ENCODE data around the gene MFAP4.

MFAP4 gene

DNA sequence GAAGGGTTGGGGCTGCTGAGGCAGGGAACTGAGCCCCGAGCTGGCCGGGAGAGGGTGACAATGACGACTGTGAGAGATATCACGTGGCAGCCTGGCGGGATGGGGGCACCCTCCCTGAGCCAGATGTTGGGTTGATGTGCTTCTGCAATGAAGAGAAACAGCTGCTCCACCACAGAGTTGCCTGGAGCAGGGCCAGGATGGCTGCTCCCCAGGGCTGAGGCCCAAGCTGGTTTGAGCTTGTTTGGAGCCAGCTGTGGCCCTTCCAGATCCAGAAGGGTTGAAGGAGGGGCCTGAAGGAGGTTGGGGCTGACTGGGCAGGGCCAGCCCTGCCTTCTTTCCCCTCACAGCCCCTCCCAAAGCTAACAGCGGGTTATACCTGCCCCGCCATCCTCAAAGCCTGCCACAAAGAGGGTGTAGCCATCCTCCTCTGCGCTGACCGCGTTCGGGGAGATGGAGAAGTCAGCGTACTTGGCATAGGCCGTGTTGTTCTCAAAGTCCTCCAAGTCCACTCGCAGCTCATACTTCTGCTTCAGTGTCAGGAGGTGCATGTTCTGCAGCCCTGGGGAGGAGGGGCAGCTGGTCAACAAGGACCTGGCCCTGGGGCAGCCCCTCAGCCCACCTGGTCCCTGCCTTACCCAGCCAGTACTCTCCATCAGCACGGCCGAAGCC is 2.1 kb downstream of the MFAP4 start:
- no peak for DNase-seq (ENCODE audit: insufficient read length, low spot score)
- TF ChIP-seq POLR2A (IDR thresholded peaks at IDR 0.05; ENCODE audit: low read depth, low read length), result no peak
- FAIRE-seq, result no peak

DNA sequence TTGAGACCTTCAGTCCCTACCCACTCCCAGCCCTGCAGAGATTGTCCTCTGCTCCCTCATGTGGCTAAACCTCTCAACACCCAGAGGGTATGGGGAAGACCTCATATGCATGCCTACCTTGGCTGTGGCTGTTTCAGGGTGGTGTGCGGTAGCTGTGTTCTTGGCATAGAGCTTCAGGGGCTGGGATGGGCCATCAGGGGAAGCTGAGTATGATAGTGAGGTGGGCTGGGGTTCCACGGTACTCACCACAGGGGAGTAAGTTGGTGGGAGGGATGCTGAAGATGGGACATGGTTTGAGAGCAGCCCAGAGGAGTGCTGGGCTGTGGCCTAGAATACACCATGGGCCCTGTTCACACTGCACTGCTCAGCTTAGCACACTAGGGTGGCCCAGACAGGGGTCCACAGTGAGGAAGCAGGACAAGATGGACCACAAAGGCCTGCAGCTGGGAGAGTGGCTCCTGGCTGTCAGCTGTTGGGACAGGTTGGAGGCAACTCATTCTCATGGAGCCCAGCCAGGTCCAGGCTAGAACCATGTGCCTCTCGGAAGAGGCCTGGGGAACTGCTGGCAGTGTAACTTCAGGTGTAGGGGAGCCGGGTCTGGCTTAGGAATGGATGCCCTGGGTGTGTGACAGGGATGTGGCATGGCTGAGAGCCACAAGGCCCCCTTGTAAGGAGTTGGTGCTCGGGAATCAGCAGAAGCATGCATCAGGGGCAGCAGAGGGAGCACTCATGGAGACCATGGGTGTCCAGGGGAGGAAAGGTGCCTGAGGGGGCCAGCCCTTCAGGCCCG is 3.1 kb downstream of the MFAP4 start:
- no peak for DNase-seq (ENCODE audit: insufficient read length, low spot score)
- no peak for FAIRE-seq
- TF ChIP-seq POLR2A (IDR thresholded peaks at IDR 0.05; ENCODE audit: low read depth, low read length), result no peak

DNA sequence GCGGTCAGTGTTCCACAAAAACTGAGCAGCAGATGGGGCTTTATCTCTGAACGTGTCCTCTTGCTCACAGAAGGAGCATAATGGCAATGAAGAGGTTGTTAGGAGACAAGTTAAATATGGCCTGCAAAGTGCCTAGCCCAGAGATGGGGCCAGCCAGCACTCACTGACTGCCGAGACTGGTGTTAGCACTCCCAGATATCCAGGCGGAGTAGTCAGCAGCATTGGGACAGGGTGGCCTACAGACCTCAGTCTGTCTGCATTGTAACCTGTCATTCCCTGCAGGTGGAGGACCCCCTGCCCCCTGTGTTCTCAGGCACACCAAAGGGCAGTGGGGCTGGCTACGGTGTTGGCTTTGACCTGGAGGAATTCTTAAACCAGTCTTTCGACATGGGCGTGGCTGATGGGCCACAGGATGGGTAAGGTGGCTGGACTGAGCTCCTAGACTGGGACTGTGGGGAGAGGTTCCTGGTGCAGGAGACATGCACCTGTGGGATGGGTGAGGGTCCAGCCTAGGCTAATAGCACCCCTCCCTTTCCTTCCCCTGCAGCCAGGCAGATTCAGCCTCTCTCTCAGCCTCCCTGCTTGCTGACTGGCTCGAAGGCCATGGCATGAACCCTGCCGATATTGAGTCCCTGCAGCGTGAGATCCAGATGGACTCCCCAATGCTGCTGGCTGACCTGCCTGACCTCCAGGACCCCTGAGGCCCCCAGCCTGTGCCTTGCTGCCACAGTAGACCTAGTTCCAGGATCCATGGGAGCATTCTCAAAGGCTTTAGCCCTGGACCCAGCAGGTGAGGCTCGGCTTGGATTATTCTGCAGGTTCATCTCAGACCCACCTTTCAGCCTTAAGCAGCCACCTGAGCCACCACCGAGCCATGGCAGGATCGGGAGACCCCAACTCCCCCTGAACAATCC is 4.2 kb downstream of the MFAP4 start:
- DNase-seq (ENCODE audit: insufficient read length, low spot score) (no peak), FAIRE-seq (no peak)
- no peak for TF ChIP-seq POLR2A (IDR thresholded peaks at IDR 0.05; ENCODE audit: low read depth, low read length)

DNA sequence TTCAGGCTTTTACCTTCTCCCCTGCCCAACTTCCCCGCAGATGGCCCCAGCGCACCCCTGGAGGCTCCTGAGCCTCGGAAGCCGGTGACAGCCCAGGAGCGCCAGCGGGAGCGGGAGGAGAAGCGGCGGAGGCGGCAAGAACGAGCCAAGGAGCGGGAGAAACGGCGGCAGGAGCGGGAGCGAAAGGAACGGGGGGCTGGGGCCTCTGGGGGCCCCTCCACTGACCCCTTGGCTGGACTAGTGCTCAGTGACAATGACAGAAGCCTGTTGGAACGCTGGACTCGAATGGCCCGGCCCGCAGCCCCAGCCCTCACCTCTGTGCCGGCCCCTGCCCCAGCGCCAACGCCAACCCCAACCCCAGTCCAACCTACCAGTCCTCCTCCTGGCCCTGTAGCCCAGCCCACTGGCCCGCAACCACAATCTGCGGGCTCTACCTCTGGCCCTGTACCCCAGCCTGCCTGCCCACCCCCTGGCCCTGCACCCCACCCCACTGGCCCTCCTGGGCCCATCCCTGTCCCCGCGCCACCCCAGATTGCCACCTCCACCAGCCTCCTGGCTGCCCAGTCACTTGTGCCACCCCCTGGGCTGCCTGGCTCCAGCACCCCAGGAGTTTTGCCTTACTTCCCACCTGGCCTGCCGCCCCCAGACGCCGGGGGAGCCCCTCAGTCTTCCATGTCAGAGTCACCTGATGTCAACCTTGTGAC is 5.1 kb downstream of the MFAP4 start:
- FAIRE-seq (no peak), DNase-seq (ENCODE audit: insufficient read length, low spot score) (no peak)
- no peak for TF ChIP-seq POLR2A (IDR thresholded peaks at IDR 0.05; ENCODE audit: low read depth, low read length)

DNA sequence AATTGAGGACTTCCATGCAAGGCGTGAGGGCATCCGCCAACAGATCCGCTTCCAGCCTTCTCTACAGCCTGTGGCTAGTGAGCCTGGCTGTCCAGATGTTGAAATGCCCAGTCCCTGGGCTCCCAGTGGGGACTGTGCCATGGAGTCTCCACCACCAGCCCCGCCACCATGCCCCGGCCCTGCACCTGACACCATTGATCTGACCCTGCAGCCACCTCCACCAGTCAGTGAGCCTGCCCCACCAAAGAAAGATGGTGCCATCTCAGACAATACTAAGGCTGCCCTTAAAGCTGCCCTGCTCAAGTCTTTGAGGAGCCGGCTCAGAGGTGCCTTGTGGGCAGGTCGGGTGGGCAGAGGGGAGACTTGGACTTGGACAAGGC is 5.6 kb downstream of the MFAP4 start:
- no peak for TF ChIP-seq POLR2A (IDR thresholded peaks at IDR 0.05; ENCODE audit: low read depth, low read length)
- DNase-seq (ENCODE audit: insufficient read length, low spot score) (no peak), FAIRE-seq (no peak)

DNA sequence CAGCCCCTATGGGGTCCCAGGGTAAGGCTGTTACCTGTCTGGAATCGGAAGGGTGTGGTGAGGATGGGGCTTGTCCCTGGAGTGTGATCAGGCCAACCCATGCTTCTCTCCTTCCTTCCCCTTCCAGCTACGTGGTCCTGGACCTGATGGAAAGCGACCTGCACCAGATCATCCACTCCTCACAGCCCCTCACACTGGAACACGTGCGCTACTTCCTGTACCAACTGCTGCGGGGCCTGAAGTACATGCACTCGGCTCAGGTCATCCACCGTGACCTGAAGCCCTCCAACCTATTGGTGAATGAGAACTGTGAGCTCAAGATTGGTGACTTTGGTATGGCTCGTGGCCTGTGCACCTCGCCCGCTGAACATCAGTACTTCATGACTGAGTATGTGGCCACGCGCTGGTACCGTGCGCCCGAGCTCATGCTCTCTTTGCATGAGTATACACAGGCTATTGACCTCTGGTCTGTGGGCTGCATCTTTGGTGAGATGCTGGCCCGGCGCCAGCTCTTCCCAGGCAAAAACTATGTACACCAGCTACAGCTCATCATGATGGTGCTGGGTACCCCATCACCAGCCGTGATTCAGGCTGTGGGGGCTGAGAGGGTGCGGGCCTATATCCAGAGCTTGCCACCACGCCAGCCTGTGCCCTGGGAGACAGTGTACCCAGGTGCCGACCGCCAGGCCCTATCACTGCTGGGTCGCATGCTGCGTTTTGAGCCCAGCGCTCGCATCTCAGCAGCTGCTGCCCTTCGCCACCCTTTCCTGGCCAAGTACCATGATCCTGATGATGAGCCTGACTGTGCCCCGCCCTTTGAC is 6.3 kb downstream of the MFAP4 start:
- FAIRE-seq (no peak), DNase-seq (ENCODE audit: insufficient read length, low spot score) (no peak)
- no peak for TF ChIP-seq POLR2A (IDR thresholded peaks at IDR 0.05; ENCODE audit: low read depth, low read length)

DNA sequence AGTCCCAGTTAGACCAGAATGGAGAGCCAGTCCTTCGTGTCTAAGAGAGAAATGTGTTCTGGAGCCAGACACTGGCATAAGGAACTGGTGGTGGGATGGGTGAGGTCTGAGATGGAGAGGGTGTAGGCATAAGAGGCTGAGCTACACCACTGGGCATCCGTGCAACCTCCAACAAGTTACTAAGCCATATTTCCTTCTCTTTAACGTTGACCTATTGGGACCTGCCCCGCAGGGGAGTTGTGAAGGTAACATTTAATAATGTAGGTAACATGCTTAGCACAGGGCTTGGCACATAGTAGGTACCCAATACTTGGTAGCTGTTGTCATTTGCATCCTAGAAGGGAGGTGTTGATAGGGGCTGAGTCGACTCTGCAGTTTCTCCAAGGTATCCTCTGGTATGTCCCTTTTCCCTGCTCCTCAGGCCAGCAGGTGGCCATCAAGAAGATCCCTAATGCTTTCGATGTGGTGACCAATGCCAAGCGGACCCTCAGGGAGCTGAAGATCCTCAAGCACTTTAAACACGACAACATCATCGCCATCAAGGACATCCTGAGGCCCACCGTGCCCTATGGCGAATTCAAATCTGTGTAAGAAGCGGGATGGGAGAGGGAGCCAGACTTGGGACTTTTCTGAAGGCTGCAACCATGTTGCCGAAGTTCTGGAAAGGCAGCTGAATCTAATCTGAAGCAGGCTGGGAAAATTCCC is 7.5 kb downstream of the MFAP4 start:
- TF ChIP-seq POLR2A (IDR thresholded peaks at IDR 0.05; ENCODE audit: low read depth, low read length), result no peak
- FAIRE-seq (no peak), DNase-seq (ENCODE audit: insufficient read length, low spot score) (no peak)

DNA sequence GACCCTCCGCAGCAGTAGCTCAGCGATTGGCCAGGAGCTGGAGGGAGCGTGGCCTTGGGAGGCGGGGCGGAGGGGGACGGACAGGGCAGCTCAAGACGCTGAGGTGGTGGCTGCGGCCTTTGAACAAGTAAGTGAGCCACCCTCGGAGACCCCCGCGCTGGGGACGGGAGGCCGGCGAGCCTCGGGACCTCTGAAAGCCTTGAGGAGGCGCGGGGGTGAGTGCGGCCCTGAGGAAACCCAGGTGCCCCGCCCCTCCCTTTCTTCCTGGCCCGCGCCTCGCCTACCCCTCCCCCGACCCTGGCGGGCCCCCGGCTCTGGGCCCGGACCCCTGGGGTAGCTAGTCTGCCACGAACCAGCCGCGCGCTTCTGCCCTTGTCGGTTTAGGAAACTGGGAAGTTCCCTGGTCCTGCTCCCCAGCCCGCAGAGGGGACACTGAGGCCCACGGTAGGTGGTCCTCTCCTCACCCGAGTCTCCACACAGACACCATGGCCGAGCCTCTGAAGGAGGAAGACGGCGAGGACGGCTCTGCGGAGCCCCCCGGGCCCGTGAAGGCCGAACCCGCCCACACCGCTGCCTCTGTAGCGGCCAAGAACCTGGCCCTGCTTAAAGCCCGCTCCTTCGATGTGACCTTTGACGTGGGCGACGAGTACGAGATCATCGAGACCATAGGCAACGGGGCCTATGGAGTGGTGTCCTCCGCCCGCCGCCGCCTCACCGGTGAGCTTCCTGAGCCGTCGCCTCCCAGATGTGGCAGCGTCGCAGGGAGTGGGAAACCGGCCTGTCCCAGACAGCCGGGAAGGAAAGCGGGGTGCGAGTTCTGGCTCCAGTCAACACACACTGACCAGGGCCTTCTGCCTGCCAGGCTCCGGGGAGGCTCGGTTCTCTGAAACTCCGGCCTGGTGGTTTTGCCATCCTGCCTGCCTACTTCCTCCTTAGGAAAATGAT is 8.3 kb downstream of the MFAP4 start, which contains the start of gene MAPK7:
Gene MAPK7, plus strand, starts transcription at position 83 of the 945 bp plus-strand sequence. Its CDS starts 403 bp downstream, at position 486.
- no peak for FAIRE-seq
- 0 out of 2 replicates have a peak, but pooled peaks have one; percentile 4 for TF ChIP-seq POLR2A (IDR thresholded peaks at IDR 0.05; ENCODE audit: low read depth, low read length)

DNA sequence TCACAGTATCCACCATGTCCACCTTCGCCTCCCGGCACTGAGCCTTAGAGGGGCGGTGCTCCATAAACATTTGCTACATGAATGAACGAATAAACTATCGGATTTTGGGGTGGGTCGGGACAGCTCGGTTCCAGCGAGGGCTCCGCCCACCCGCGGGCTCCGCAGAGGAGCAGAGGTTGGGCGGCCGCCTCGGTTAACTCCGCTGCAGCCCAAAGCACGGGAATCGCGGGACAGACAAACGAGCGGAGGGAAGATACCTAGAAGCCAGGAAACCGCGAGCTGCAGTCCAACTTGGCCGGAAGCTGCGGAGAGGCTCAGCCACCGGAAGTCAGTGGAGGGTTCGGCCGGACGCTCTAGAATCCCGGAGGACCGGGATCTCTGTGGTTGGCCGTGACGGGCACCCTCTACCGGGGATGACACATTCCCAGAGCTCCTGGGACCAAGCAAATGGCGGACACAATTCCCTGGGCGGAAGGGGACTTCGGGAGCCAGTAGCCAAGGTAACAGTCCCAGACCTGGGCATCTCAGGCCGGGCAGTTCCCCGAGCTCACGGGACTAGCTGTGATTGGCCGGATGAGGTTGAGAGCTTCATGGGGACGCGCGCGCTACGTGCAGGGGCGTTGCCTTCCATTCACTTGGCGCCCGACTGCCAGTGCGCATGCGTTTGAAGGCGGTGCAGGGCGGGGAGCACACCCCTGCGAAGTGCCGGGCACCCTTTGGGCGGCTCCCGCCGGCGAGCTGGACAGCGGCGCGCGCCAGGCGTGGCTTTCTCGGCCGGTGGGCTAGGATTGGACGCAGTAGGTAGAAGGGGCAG is 9.2 kb downstream of the MFAP4 start:
- peak; percentile 60 for TF ChIP-seq POLR2A (IDR thresholded peaks at IDR 0.05; ENCODE audit: low read depth, low read length)
- peak; percentile 61 for FAIRE-seq
- DNase-seq (ENCODE audit: insufficient read length, low spot score), result peak; percentile 99

More for the DNA sequence above, 8.3 kb downstream of the MFAP4 start, which contains the start of gene MAPK7:
- DNase-seq (ENCODE audit: insufficient read length, low spot score), result no peak

DNA sequence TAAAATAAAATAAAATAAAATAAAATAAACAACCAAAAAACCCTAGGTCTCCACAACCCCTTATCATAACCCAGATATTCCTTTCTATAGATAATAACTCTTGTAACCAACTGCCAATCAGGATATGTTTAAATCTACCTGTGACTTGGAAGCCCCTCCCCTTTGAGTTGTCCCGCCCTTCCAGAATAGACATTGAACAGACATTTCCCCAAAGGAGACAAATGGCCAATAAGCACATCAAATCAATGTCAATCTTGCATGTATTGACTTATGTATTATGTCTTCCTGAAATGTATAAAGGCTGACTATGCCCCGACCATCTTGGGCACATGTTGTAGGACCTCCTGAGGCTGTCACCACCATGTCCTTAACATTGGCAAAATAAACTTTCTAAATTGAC is 10.2 kb downstream of the MFAP4 start:
- FAIRE-seq, result no peak
- no peak for TF ChIP-seq POLR2A (IDR thresholded peaks at IDR 0.05; ENCODE audit: low read depth, low read length)

More for the DNA sequence above, 10.2 kb downstream of the MFAP4 start:
- no peak for DNase-seq (ENCODE audit: insufficient read length, low spot score)
